Esophagus muscularis mucosa (tissue), 4 donors: ENCODE measurements around the gene IGFALS.

Source experiments
- EP300 ChIP-seq: sonication (generic); formaldehyde crosslinking; IDR thresholded peaks from one replicate; pipeline ENCODE4 v1.6.1; 2017; ENCODE audit warnings: antibody characterized with exemption
- POLR2A ChIP-seq: fragments of 450-650 bp; IDR thresholded peaks from one replicate; pipeline ENCODE4 v1.6.1; 2017; ENCODE audit warnings: antibody characterized with exemption, moderate library complexity, mild to moderate bottlenecking, low read depth
- POLR2AphosphoS5 ChIP-seq, 2 donors: sonication (generic); formaldehyde crosslinking; IDR thresholded peaks; one replicate each; pipeline ENCODE4 v1.6.1; 2017; ENCODE audit warnings: antibody characterized with exemption in 2 of 2
- TF ChIP-seq, protein P1 (sequence below), 3 experiments: fragments of 200-600 bp in 2 of 3; fragments of 450-650 bp in 1 of 3; sonication (generic) in 2 of 3; IDR thresholded peaks; one replicate each; pipeline ENCODE4 v1.5.1; 2017 to 2019; ENCODE audit warnings: antibody characterized with exemption in 3 of 3, mild to moderate bottlenecking in 2 of 3, moderate library complexity in 1 of 3

GRCh38 chr16:1788095-1788707, 5.3 kb downstream of the IGFALS start:
- TF ChIP-seq POLR2AphosphoS5 (IDR thresholded peaks at IDR 0.05) = no peak
- TF ChIP-seq EP300 = no peak
- TF ChIP-seq, protein P1, sequence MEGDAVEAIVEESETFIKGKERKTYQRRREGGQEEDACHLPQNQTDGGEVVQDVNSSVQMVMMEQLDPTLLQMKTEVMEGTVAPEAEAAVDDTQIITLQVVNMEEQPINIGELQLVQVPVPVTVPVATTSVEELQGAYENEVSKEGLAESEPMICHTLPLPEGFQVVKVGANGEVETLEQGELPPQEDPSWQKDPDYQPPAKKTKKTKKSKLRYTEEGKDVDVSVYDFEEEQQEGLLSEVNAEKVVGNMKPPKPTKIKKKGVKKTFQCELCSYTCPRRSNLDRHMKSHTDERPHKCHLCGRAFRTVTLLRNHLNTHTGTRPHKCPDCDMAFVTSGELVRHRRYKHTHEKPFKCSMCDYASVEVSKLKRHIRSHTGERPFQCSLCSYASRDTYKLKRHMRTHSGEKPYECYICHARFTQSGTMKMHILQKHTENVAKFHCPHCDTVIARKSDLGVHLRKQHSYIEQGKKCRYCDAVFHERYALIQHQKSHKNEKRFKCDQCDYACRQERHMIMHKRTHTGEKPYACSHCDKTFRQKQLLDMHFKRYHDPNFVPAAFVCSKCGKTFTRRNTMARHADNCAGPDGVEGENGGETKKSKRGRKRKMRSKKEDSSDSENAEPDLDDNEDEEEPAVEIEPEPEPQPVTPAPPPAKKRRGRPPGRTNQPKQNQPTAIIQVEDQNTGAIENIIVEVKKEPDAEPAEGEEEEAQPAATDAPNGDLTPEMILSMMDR (IDR thresholded peaks at IDR 0.05) = no peak
- no peak for TF ChIP-seq POLR2A
